ENCODE measurements around the gene GRID1. TPM values are rescaled to one million over a fixed set of nuclear protein-coding genes. Genes with fewer than 3 reads are reported as not detected.
"Not testable (repeated sequence)": the region's sequence is repeated elsewhere in the genome, so short reads cannot be mapped to it uniquely, and the experiment has no call there.

GRID1 gene
- total RNA-seq, 1 donor from 2014 or later: 1.4 TPM

DNA sequence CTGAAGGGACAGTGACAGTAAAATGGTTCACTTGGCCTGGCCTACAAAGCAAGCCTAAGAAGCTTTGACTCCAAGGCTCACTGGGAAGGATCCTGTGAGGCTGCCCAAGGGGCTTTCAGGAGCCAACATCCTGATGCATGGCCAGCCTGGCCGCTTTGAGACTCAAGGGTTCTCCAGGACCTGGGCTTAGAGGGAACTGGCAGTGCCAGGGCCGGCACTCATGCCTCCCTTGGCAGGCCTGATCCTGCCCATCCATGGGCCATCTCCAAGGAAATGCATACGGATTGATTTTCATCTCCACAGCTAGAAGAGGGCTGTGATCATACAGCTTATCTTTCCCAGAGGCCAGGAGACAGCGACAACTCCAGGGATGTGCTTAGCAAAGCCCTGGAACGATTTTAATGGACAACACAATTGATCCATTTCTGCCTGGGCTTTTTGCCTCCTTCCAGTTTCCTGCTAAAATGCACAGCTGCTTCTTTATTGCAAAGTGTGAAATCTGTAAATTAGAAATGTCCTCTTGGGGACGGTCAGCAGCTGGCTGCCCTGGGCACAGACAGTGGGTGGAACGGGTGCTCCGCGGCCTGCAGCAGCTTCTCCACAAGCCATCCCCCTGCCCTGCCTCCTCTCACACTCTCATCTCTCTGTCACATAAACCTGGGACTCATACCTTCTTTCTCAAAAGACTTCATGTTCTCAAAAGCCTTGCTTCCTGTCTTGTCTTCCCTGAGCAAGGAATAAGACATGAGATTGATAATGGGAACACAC is 288.5 kb downstream of the GRID1 start:
- DNase-seq: peak; percentile 69

DNA sequence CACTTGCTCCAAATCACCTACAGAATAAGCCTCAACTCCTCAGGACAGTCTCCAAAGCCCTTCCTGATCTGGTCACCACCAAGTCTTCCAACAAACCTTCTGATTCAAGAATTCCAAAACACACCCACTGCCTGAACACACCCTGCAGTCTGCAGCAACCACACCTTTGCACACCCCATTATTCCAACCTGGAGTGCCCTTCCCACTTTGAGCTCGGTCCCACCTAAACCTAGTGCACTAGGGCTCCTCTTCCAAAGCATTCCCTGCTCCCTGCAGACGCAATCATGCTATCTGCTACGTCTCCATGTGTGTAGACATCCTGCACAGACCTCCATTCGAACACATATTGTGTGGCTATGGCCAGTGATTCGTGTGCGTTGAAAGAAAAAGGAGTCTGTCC is 289.3 kb downstream of the GRID1 start:
- no peak for DNase-seq

DNA sequence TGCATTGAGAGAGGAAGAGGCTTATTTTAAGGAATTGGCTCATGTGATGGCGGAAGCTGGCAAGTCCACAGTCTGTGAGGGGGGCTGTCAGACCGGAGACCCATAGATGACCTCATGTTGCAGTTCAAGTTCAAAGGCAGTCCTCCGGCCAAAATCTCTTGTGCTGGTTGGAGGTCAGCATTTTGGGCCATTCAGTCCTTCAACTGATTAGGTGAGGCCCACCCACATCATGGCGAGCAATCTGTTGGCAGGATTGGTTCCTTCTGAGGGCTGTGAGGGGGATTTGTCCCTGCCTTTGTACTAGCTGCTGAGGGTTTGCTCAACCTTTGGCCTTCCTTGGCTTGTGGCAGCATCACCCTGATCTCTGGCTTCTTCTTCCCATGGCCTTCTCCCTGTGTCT is 290.1 kb downstream of the GRID1 start:
- not testable (repeated sequence) for DNase-seq

DNA sequence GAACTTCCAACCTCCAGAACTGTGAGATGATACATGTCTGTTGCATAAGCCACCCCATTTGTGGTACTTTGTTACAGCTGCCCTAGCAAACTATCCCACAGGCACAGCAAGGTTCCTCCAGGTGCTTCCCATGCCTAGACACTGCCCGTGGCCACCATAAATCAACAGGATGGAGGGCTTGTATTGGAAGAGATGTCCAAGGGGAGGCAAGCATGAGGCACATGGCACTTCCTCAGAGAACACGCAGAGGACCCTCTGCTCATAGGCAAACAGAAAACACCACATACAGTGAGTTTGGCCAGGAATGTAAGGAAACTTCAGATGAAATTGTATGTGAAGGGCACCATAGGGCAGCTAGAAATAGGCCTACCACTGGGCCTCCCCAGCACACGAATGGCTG is 291.1 kb downstream of the GRID1 start:
- no peak for DNase-seq

DNA sequence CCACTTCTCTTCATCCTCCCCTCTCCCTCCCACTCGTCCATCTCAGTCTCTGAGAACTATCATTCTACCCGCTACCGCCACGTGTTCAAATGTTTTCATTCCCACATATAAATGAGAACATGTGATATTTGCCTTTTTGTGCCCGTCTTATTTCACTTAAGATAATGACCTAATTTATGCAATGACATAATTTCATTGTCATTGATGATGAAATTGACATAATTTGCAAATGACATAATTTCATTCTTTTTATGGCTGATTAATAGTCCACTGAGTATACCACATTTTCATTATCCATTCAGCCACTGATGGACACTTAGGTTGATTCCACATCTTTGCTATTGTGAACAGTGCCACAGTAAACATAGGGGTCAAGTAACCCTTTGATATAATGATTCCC is 292.3 kb downstream of the GRID1 start:
- DNase-seq: no peak

DNA sequence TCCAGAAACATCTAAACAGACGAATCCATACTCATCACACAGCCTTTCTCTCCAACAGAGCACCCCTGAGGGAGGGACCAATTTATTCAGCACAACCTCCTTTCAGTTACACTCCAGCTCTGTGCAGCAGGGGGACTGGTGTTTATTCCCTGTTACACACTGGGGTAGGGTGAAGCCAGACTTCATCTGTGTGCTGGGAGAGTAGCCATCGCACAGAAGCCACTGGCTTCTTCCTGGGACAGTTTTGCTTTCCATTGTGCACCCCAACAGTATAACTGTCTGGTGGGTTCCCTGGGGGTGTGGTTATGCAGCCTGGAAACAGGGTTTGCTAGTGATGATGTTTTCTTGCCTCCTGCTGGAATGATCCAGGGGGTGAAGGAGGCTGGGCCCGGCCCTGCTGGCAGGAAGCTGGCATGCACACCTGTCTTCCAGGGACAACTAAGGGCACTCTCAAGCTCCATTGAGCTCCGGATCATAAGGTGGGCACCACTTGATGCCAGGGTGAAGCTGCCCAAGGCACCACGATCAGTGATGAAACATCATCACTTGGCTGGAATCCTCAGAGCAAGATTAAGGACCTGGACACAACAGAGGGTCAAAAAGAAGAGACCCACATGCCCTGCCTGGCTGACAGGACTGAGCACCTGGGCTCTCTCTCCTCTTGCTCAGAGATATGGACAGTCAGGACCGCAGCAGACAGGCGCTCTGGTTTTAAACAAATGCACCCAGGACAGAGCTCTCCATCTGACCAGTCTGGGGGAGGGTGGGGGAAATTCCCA is 293.2 kb downstream of the GRID1 start:
- DNase-seq: no peak

DNA sequence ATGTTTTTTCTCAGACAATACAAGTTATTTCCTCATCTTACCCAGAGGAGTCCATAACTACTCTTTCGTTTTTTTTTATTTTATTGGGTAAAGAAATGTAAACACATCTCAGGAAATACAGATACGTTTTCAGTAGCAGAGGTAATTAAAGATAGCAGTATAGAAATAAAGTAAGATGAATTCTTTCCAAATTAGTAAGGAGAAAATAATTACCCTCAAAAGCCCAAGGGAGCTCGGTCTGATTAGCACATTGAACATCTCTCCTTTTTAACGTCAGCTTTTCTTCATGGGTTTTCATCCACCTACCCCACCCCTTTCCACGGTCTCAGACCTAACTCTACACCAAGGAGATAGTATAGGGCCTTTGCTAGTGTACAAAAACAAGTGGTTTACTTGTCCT is 294.2 kb downstream of the GRID1 start:
- DNase-seq: no peak

DNA sequence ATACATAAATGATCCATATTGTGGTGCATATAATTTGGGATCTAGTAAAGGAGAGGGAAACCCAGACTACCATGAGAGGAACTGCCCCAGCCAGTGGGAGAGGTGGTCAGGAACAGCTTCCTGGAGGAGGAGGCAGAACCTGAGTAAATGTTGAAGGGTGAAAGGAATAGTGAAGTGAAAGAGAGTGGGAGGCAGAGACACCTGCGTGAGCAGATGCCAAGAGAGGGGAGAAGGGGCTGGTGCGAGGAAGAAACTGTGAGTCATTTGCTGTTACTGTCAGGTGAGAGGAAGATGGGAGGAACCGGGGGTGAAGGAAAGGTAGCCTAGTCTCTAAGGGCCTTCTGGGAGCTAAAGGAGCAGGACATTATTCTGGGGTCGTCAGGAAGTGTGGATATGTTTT is 294.8 kb downstream of the GRID1 start:
- DNase-seq: no peak

DNA sequence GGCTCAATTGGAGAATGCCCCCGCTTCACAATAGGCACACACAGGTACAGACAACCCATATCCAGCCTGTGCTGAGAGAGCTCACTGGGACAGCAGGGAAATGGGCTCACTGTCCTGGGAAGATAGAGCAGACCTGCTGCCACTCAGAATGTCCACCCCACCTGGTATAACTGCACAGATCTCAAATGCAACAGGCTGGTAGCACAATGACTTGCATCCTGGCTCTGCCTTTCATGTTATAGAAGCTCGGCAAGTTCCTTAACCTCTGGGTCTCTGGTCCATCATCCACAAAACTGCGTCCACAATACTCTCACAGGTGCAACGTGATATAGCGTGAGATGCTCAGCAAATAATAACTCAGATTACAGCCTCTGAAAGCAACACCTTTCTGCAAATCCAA is 295.4 kb downstream of the GRID1 start:
- no peak for DNase-seq

DNA sequence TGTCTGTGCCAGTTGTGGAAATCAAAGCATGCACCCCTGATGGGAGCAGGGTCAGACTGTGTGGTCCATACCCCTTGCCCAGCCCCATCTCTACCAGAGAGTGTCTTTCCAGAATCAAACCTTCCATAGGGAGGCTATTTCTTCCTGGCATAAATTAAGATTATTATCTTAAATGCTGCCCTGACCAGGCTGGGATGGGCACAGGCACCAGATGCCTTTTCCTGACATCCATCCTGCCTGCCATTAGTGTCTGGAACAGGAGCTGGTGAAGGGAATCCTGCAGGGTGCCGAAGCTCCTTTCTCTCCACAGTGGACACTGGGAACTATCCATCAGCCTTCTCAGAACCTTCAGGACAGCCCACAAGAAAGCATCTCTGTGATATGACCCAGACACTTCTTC is 296.3 kb downstream of the GRID1 start:
- no peak for DNase-seq

DNA sequence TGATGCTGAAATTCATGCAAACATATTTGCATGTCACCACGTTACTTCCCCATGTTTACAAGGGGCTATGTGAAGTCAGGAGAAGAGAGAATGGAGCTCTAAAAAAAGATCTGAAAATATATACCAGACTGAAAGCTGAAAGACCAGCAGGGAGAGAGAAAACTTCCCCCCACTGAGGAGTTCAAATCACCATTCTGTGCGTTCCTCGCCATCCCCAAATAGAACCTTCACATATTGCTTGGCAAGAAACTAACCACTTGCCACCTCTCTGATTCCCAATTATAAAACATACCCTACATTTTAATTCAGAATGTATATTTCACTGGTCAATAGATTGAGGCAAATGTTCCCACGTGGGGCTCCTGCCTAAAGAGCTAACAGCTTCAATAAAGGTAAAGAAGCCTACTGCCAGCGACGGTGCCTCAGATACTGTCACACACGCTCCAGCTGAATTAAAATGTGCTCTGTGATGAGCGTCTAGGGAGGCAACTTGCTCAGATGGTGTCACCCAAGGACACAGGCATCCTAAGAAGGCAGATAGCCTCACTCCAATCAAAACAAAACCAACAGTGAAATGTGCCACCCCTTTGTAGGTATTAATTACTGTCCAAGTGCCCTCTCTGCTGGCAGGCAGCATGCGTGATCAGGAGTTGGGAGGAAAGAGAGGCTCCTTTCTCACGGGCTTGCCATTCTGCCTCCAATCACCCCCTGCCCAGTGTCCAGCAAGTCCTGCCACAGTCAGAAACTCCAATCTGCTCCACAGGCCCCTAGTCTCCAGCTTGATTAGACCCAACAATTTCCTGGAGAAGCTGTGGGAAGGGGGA is 298.2 kb downstream of the GRID1 start:
- DNase-seq: no peak

DNA sequence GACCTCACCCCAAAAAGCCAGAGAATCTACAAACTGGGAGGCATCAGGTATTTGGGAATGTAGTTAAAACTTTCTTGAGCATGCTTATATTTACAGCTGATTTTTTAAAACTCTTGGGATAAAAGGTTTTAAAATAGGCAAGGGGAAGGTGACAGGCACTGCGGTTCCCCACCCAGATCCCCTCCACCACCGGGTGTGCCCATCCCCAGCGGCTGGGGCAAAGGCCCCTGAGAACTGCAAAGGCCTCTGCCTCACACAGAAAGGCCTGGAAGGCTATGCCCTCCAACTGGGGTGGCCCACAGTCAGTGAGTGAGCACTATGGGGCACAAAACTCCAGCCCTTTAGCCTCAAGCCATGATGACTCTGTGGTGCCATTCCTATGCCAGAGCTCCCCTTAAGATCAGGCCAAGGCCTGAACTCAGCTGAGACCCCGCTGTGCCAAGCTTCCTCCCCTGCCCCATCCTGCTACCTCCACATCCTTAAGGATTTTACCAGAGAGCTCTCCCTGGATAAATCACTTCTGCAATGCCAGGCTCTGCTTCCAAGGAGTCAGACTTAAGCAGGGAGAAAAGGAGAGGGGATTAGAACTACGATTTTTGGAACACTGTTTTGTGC is 299.1 kb downstream of the GRID1 start:
- DNase-seq: no peak

DNA sequence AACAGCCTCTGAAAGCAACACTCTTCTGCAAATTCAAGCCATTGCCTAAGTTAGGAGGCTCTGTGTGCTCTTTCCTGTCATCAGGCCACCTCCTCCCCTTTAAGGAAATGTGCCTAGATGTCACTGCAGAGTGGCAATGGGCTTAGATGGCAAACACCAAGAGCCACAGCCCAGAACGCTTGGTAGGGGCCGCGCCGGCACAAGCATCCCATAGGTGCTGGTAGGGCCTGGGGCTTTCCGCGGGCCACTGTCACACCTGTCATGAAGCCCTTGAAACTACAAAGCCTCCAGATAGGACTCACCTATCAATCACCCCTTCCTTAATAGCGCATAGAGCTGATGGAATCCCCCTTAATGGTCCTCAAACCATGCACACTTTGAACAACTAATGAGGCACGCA is 299.9 kb downstream of the GRID1 start:
- DNase-seq: no peak

DNA sequence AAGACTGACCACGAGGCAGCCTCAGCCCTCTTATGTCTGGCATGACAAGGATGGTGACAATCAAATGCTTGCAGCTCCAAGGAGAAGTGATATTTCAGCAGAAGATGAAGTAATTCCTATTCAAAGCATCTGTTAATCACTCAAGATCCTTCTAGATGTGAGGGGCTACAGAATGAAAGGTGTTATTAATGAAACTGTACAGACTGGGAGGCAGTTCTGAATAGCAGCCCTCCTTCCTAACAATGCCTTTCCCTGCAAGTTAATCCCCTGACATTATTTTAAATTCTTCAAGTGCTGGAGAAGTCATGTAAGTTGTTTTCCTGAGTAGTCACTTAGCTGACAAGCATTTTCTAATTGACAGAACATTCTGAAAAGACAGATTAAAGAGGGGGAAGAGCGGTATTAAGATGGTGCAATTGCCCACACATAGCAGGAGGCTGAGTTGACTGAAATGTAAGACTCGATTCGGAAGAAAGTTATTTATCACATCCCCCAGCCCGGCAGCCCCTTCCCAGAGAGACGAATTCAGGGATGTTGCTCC is 300.8 kb downstream of the GRID1 start:
- DNase-seq: no peak

DNA sequence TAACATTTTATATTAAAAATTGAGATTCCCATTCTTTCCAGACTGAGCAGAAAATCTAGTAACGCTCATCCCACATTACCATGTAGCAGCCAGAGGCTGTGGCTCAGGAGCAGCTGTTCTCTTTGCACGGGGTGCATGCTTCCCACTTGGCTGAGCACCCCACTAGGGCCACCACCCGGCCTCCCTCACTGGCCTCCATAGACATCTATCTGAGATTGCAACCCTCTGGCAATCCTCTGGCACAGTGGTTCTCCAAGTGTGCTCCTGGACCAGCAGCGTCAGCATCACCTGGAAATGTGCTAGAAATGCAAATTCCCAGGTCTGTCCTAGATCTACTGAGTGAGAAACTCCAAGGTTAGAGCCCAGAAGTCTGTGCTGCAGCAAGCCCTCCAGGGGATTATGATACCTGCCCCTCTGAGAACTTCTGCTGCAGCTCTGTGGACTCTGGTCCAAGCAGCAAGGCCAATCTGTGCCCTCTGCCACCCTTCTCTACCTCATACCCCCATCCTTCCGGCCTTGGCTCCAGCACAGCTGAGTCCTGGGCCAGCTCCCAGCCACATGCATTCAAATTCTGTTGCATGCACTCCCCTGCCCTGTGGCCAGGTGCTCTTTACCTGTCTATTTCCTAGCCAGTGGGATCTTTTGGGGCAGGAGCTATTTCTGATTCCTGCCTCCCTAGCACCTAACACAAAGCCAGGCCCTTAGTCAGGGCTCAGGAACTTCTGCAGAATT is 301.5 kb downstream of the GRID1 start:
- no peak for DNase-seq

DNA sequence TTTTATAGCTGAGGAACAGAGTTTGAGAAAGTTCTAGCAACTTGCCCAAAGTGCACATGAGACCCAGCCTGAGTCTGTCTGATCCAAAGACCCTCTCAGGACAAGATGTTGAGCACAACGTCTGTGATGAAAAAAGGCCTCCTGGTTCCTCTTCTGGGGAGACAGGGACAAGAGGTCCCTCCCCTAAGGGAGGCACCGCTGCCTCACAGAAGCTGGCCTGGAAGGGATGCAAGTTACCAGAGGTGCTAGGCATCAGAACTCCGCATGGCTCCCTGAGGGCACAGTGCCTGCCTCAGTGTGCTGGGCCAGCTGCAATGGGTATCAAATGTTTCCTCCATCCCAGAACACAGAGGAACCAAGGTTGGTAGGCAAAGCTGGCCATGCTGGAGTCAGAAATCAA is 302.4 kb downstream of the GRID1 start:
- no peak for DNase-seq

DNA sequence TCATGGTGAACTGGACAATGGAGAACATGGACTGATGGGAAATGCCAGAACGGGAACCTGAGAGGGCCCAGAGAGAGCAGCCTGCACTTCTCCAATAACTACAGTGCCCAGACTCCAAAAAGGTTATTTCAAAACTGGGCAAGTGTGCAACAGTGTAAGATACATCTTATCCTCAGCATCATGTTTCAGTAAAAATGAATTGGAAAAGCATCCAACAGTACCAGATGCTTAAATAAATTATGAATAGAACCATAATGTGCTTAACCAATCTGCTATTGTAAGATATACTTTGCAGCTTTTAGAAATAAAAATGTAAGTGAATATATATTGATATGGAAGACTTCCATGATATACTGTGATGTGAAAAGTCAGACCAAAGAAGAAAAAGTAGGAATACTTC is 303.3 kb downstream of the GRID1 start:
- peak; percentile 5 for DNase-seq

DNA sequence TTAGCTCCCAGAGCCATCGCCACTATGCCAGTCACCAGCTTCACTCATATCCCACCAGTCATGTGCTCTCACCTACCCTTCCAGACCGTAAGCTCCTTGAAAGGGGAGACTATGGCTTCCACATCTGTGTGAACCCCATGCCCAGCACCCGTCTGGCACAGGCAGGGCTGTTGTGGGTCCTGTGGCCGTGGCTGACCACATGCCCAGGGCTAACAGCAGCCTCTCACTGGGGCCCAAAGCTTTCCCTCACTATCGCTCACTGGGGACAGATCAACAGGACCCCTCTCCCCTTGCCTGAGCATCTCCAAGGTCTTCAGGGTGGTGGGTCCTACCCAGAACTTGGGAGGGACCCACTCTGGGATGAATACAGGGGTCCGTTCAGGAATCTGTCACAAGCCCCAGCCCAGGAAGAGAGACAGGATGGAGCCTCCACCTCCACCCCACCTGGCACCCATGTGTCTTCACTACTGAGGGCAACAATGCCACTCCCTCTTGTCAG is 303.9 kb downstream of the GRID1 start:
- DNase-seq: no peak

DNA sequence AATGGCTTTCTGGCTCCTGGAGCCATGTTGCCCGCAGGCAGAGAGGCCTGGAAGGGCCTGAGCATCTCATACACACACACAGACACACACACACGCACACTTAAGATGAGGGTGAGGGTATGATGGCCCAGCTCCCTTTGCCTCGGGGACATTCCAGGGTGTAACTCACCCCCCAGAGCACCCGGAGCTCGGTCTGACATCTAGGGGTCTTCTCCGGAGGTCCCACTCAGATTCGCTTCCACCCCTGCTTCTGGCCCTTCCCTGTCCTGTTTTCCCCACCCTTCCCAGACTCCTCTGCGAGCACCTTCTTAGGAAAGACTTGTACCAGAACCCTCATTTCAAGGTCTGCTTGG is 304.4 kb downstream of the GRID1 start:
- no peak for DNase-seq

DNA sequence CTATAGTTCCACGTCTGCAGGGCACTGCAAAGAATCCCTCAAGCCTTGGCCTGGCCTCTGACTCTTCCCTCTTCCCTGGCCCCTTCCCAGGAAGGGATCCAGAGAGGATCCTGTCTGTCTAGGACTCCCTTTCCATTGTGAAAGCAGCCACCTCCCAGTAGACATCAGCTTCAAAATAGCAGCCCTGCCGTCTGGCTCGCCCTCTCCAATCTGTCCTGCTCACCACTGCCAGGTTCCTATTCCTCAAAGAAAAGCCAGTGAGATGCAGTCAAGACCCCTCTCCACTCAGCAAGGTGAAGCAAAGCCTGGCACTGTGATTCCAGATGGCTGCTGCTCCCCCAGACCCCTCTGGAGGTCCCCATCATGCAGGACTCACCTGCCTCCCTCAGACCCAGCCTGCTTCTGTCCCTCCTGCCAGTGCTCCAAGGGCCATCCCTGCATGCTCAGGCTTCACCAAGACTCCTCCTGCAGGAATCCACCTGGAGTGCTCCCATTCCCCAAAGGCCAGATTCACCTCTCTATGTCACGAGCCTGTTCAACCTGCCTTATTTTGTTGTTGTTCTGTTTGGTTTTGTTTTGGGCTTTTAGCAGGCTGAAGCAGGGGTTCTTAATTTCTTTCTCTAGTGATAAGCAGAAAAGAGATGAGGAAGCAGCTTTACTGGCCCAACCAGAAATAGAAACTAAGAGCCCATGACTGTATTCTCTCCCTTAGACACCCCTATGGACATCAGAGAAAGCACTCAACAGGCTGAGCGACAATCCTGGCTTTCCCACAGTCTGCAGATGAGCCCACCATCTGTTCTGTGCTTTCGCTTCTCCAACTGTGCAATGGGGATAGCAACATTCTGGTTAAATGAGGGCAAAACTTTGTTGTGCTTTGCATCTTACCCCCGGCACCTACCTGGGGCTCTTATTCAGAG is 305.1 kb downstream of the GRID1 start:
- no peak for DNase-seq
